Nephron (organoid): ENCODE results near the gene CLEC16A.

Source experiments
- H3K27ac Mint-ChIP-seq, 3 experiments: 2 replicates each; pipeline ENCODE4 v1.8.0; 2020; ENCODE audit warnings: mixed read lengths in 3 of 3, mild to moderate bottlenecking in 2 of 3, moderate library complexity in 1 of 3
- H3K27me3 Mint-ChIP-seq: 2 replicates; pipeline ENCODE4 v1.8.0; 2021; ENCODE audit warnings: low read depth, mild to moderate bottlenecking, moderate library complexity, mixed read lengths
- H3K36me3 Mint-ChIP-seq: 2 replicates; pipeline ENCODE4 v1.8.0; 2020; ENCODE audit warnings: low read depth, mixed read lengths
- H3K4me1 Mint-ChIP-seq: 2 replicates; pipeline ENCODE4 v1.8.0; 2020; ENCODE audit warnings: mixed read lengths
- H3K4me3 Mint-ChIP-seq, 3 experiments: 2 replicates each; pipeline ENCODE4 v1.8.0; 2020; ENCODE audit warnings: mild to moderate bottlenecking in 3 of 3, mixed read lengths in 3 of 3, moderate library complexity in 2 of 3
- H3K9me3 Mint-ChIP-seq: 2 replicates; pipeline ENCODE4 v1.8.0; 2020; ENCODE audit warnings: mixed read lengths
- TF ChIP-seq, protein P1 (sequence below), 3 experiments: fragments of 200-600 bp; sonication (generic); IDR thresholded peaks; one replicate each; pipeline ENCODE4 v1.5.0; 2021; ENCODE audit warnings: antibody characterized with exemption in 3 of 3; ENCODE audit not compliant: unreplicated experiment in 3 of 3

The CLEC16A gene

GRCh38 chr16:10944249-10945064 lies at the start of gene CLEC16A:
Gene CLEC16A (plus strand): TSS chr16:10944564. CDS start chr16:10944718, 154 bp downstream.
- Mint-ChIP-seq H3K27ac (peak within 1 kb of the TSS; percentile 59 to 88 (median 61)), H3K4me3 (peak within 1 kb of the TSS; percentile 84 to 87 (median 86)), H3K9me3 (no peaks in the 10 kb centered on the region), H3K36me3 (peaks cover 4% of the 10 kb centered on the region), H3K4me1 (peaks cover 62% of the 10 kb centered on the region), H3K27me3 (no peaks in the 10 kb centered on the region)
- TF ChIP-seq, protein P1, sequence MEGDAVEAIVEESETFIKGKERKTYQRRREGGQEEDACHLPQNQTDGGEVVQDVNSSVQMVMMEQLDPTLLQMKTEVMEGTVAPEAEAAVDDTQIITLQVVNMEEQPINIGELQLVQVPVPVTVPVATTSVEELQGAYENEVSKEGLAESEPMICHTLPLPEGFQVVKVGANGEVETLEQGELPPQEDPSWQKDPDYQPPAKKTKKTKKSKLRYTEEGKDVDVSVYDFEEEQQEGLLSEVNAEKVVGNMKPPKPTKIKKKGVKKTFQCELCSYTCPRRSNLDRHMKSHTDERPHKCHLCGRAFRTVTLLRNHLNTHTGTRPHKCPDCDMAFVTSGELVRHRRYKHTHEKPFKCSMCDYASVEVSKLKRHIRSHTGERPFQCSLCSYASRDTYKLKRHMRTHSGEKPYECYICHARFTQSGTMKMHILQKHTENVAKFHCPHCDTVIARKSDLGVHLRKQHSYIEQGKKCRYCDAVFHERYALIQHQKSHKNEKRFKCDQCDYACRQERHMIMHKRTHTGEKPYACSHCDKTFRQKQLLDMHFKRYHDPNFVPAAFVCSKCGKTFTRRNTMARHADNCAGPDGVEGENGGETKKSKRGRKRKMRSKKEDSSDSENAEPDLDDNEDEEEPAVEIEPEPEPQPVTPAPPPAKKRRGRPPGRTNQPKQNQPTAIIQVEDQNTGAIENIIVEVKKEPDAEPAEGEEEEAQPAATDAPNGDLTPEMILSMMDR (IDR thresholded peaks at IDR 0.05; ENCODE audit: unreplicated experiment in 3 of 3): no peak

GRCh38 chr16:10895053-10895946 lies 49.1 kb upstream of the CLEC16A start:
- H3K36me3 Mint-ChIP-seq: no peaks in the 10 kb centered on the region
- peaks cover 2% of the 10 kb centered on the region for H3K9me3 Mint-ChIP-seq
- no peaks in the 10 kb centered on the region for H3K4me1 Mint-ChIP-seq
- H3K27me3 Mint-ChIP-seq: peaks cover 23% of the 10 kb centered on the region
- TF ChIP-seq, protein P1 (IDR thresholded peaks at IDR 0.05; ENCODE audit: unreplicated experiment in 3 of 3): no peak
- H3K27ac Mint-ChIP-seq: no peak overlapping the region
- H3K4me3 Mint-ChIP-seq: no peak overlapping the region

GRCh38 chr16:10896165-10896564 lies 48.2 kb upstream of the CLEC16A start:
- TF ChIP-seq, protein P1 (IDR thresholded peaks at IDR 0.05; ENCODE audit: unreplicated experiment in 3 of 3): no peak
- Mint-ChIP-seq H3K27ac (no peak overlapping the region), H3K36me3 (no peaks in the 10 kb centered on the region), H3K4me1 (no peaks in the 10 kb centered on the region), H3K27me3 (peaks cover 24% of the 10 kb centered on the region), H3K4me3 (no peak overlapping the region), H3K9me3 (peaks cover 2% of the 10 kb centered on the region)

DNA sequence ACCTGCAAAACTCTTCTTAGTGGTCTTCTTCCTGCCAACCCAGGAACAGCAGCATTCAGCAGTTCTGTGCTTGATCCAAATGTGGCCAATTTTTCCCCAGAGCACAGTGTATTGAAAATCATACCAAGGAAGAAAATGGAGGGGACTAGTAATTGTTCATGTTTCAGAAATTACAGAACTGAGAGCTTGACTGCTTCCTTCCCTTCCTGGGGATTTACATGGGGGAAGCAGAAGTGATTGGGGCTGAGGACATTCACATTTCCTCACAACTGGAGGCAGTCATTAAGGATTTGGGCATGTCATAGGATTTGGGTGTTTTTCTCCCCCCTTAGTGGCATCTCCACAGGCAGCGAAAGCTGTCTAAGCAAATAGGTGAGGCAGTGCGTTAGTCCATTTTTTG lies 47.6 kb upstream of the CLEC16A start:
- H3K27me3 Mint-ChIP-seq: peaks cover 30% of the 10 kb centered on the region
- peaks cover 2% of the 10 kb centered on the region for H3K9me3 Mint-ChIP-seq
- TF ChIP-seq, protein P1 (IDR thresholded peaks at IDR 0.05; ENCODE audit: unreplicated experiment in 3 of 3): no peak
- H3K27ac Mint-ChIP-seq: no peak overlapping the region
- no peak overlapping the region for H3K4me3 Mint-ChIP-seq
- no peaks in the 10 kb centered on the region for H3K36me3 Mint-ChIP-seq
- no peaks in the 10 kb centered on the region for H3K4me1 Mint-ChIP-seq

DNA sequence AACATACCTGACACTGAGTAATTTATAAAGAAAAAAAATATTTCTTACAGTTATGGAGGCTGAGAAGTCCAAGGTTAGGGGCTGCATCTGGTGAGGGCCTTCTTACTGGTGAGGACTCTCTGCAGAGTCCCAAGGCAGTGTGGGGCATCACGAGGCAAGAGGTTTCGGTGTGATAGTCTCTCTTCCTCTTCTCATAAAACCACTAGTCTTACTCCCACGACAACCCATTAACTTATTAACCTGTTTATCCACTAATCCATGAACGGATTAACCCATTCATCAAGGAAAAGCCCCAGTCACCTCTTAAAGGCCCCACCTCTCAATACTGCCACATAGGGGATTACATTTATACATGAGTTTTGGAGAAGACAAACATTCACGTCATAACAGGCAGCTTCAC lies 47.2 kb upstream of the CLEC16A start:
- TF ChIP-seq, protein P1 (IDR thresholded peaks at IDR 0.05; ENCODE audit: unreplicated experiment in 3 of 3): no peak
- H3K27ac Mint-ChIP-seq: no peak overlapping the region
- no peaks in the 10 kb centered on the region for H3K4me1 Mint-ChIP-seq
- H3K27me3 Mint-ChIP-seq: peaks cover 33% of the 10 kb centered on the region
- H3K4me3 Mint-ChIP-seq: no peak overlapping the region
- peaks cover 2% of the 10 kb centered on the region for H3K9me3 Mint-ChIP-seq
- H3K36me3 Mint-ChIP-seq: no peaks in the 10 kb centered on the region
